Hematopoietic multipotent progenitor cell treated with erythropoietin and hydrocortisone succinate and interleukin-3 and kit ligand, for 4 days (in vitro differentiated cells): ENCODE data around the gene PCYT1B.

Source experiments
- DNase-seq: peaks from one replicate; pipeline ENCODE4 v3.0.0-alpha.2; 2015

PCYT1B gene

DNA sequence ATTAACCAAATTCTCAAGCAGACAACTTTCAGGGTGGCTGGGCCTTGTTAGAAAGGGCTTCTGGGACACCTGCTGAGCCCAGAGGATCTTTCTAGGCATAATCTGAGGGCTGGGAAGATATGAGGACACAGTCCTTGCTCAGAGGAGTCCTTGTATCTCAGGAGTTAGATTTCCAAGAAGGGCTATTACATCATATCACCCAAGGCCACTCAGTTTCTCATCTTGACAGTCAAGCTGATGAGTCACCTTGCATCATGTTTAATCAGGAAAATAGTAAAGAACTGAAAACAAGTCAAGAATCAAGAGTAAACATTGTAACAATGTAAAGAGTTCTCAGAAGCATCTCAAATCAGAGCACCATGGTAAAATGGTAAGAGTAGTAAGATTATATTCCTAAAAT, 4.0 kb downstream of the PCYT1B start:
- DNase-seq: peak; percentile 21

DNA sequence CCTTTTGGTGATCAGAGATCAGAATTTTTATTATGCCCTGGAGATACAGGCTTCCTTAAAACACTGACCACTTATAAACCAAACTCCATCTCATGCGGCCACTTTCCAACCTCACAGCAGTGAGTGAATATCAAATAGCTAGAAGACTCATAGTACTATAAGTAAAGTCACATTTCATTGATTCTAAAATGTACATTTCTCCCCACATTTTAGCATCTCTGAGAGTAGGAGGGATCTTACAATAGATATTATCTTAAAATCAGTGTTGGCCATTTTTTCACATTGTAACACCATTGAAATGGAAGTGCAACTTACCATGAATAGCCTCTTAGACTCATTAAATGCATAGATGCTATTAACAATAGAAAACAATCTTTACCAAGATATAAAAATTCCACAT, 17.4 kb downstream of the PCYT1B start:
- no peak for DNase-seq

DNA sequence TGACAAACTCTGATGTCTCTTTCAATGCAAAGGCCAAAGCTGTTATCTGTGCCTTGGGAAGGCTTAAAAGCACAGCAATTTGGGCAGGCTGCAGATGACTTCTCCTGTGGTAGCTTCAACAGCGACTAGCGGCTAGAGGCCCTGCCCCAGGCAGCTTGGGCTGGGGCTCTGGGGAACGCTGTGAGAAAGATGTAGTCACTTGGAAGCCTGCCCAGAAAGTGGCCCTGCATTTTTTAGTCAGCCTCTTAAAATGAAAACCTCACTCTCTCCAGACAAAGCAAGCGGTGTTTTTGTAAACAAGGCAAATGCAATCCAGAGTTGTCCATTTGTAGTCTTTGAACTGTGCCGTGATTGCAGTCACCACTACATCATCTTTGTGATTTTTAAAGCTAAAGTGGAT, 27.5 kb downstream of the PCYT1B start:
- DNase-seq: peak; percentile 72

GRCh38 chrX:24610516-24610915, 36.6 kb downstream of the PCYT1B start:
- DNase-seq: no peak

DNA sequence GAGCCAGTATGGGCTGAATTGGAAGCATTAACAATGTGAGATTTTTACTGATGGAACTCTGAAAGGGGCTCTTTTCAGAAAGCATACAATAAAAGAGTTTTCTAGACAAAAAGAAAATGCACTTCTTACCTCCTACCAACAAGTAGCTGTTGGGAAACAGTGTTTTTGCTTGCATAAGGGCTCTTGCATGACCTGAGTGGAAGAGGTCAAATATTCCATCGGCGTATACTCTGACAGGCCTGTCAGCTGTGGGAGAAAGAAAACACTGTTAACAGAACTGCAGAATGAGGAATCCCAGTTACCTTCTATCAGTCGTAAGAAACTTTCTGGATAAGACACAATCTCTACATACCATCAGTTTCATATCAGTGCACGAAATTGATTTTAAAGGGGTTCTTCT, 39.5 kb downstream of the PCYT1B start:
- no peak for DNase-seq

- DNase-seq: peak; percentile 47
Observed at GRCh38 chrX:24605941-24606340, 41.2 kb downstream of the PCYT1B start.

- no peak for DNase-seq
Observed at GRCh38 chrX:24603191-24603590, 44.0 kb downstream of the PCYT1B start.

DNA sequence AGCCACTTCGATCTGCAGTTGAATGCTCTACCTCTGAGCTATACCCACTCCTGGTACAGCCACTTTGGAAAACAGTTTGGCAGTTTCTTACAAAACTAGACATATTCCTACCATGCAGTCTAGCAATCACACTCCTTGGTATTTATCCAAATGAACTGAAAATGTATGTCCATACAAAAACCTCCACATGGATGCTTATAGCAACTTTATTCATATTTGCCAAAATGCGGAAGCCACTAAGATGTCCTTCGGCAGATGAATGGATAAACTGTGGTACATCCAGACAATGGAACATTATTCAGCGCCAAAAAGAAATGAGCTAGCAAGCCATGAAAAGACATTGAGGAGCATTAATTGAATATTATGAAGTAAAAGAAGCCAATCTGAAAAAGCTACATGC, 45.3 kb downstream of the PCYT1B start:
- no peak for DNase-seq

- DNase-seq: no peak
Observed at GRCh38 chrX:24594501-24594900, 52.6 kb downstream of the PCYT1B start.

DNA sequence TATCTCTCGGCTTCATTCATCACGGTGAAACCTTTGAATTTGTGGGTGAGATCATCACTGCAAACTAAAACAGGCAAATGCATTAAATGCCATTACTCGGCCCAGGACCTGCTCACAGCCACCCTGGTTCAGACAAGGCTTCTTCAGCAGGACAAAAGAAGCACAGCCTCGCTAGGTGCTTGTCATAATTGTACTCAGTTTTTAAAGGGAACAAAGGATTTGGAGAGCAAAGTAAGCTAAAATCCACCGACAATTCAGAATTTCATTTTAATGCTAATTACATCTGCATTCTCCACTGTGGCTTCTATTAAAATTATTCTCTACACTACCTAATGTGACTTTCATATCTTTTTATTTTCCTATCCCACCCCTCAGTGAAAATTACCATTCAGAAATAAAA, 57.0 kb downstream of the PCYT1B start:
- DNase-seq: no peak

DNA sequence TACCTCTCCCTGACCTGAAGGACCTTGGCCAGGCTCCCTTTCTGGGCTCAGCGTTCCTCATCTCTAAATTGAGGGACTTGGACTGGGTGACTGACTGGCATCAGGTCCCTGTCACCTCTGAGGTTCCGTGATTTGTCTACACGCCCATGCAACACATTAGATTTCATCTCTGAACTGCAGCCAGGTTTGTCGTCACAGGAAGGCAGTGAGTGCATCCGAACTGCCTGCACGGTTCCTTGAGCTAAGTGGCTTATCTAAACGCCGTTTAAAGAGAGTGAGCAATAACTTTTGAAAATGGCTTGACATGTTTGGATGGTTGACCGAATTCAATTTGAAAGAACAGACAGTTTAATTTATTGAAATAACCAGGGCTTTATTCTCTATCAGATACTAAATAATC, 70.1 kb downstream of the PCYT1B start:
- DNase-seq: no peak

GRCh38 chrX:24575496-24575895, 71.7 kb downstream of the PCYT1B start:
- DNase-seq: no peak

- no peak for DNase-seq
Observed at GRCh38 chrX:24574743-24575142, 72.4 kb downstream of the PCYT1B start.

DNA sequence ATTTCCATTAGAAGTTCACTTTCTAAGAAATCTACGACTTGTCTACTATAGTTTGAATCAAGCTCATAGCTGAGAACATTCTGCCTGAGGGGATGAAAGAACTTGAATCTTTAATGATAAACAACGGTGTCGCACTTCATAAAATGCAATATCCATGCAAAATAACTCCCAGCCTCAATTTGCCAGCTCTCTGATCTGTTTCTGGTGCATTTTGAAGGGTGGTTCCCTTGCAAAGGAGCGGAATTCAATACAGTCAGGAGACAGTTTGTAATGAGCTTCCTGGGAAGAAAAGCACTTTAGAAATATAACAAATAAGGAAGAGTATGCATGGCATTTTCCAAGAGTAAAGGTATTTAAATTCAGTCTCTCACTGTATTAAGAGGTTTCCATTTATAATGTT, 80.0 kb downstream of the PCYT1B start:
- no peak for DNase-seq

DNA sequence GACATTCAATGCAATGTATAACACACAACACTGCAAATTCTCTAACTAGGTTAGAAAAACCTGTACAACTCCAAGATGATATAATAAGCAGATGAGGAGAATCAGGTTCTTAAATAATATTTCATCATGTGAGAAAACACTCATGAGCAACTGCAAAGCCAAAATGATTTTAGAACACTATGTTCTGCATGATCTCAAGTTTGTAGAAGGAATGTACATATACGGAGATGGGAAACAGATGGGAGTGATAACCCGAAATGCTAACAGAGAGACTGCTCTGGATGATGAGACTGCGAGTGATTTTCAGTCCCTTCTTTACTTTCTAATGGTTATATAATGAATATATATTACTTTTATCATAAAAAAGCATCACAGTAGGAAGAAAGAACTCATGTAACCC, 80.9 kb downstream of the PCYT1B start:
- DNase-seq: no peak

- no peak for DNase-seq
Observed at GRCh38 chrX:24563291-24564010, 83.7 kb downstream of the PCYT1B start.

GRCh38 chrX:24561121-24561520, 86.0 kb downstream of the PCYT1B start:
- DNase-seq: peak; percentile 30

DNA sequence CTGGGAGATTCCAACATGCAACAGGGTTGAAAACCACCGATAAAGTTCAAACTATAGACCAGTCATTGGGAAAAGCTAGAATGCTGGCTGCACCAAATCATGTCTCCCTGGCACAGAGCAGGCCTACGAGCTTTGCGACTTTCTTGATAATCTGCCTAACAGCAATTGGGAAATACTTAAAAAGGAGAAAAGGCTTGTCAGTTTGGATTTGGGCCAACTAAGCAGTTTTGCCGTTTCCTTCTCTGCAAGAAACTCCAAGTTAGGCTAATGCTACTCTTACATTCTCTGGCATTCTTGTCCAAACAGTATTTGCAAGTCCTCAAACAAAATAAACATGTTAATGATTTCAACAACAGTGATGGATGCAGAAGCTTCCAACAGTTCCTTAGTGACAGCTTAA, 94.1 kb downstream of the PCYT1B start:
- peak; percentile 13 for DNase-seq

DNA sequence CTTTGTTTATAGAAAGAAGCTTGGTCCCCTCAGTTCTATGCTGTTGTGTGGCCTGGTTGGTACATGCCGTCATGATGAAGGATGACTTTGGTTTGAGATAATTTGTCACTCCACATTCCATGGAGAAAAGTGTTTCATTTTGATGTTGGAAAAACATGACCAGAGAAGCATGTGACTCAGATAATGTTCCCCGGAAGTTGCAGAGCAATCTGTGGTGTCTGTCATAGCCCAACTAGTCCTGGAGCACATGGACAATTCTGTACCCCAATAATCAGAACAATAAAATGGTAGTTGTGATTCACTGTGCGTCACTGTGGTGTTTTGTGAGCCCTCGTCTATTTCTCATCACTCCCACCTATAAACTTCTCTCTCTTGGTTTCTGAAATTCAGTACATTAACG, 97.0 kb downstream of the PCYT1B start:
- DNase-seq: no peak

DNA sequence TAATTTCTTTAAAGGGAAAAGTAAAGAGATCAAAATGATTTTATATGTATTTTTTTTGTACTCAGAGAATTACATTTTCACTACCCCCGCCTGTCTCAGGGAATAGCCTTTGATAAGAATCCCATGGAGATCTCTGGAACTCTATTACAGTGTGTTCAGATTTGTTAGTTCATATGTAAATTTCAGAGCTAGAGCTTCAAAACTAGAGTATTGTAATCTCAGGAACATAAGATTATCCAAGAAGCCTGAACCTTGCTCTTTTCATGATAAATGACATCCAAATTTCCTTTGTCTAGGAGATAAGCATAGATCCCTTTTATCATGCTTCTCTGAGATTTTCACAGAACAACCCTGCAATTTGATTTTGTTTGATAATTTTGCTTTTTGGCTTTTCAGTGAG, 99.2 kb downstream of the PCYT1B start:
- no peak for DNase-seq

DNA sequence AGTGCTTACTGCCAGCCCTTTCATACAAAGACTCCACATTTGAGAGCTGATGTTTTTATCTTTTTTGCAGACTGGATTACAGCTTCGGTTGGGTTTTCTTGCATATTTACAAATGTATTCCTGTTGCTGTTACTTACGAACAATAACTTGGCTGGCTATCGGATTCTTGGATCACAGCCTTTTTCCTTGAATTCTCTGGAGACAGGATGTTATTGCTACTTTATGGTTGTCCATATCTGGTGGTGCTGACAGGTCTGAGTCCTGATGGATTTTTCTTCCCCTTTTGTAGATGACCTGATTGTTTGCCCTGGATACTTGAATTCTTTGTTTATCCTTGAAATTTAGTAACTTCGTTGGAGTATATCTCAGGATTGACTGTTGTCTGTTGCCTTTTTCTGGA, 104.4 kb downstream of the PCYT1B start:
- DNase-seq: no peak

- no peak for DNase-seq
Observed at GRCh38 chrX:24536551-24536950, 110.6 kb downstream of the PCYT1B start.

- DNase-seq: no peak
Observed at GRCh38 chrX:24528605-24529004, 118.5 kb downstream of the PCYT1B start.

- no peak for DNase-seq
Observed at GRCh38 chrX:24526616-24527015, 120.5 kb downstream of the PCYT1B start.

GRCh38 chrX:24525455-24525854, 121.7 kb downstream of the PCYT1B start:
- DNase-seq: no peak

GRCh38 chrX:24520472-24520871, 126.7 kb downstream of the PCYT1B start:
- DNase-seq: no peak
